ENCODE data around the gene HTR7.
"Not testable (repeated sequence)": the region's sequence is repeated elsewhere in the genome, so short reads cannot be mapped to it uniquely, and the experiment has no call there.

Gene HTR7

DNA sequence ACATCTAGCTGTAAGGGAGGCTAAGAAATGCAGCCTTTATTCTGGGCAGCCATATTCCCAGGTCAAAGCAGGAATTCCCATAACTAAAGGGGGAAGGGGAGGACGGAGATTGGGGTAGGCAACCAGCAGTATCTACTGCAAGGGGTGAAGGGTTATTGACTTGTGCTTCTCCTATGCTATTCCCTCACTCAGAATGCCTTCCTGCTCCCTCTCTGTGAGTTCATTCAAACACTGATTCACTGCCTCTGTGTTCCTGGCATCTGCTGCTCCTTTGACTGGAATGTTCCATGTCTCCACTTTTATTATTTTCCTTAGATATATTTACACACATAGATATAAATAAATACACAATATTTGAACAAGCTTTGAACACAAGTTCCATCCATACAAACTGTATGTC, 11.1 kb downstream of the HTR7 start:
- H3K9me3 ChIP-seq (ENCODE audit: control insufficient read depth, insufficient read depth, low read length): peaks cover 3% of the 10 kb centered on the region; the same call in 1 of the 2 replicates
- H3K4me1 ChIP-seq (ENCODE audit: insufficient read depth, low read length): no peaks in the 10 kb centered on the region
- no peak overlapping the region for H3K9ac ChIP-seq (ENCODE audit: low read depth, low read length)
- H3K36me3 ChIP-seq (ENCODE audit: insufficient read depth, low read length): no peaks in the 10 kb centered on the region

DNA sequence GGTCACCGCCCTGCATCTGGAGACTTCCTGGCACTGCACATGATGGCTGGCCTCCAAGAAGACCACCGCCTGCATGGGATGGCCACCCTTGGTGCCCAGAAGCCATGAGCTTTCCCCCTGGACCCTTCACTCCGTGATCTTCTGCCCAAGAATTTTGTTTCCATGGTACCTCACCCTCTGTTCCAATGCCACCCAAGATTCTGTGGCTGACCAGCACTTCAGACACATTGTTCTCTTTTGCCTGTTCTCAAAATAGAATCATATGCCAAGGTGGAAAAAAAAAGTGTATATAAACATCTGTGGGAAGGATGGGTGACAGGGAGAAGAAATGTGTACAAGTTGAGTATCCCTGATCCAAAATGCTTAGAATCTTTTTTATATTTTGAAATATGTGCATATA, 12.1 kb downstream of the HTR7 start:
- peaks cover 3% of the 10 kb centered on the region; the same call in 1 of the 2 replicates for H3K9me3 ChIP-seq (ENCODE audit: control insufficient read depth, insufficient read depth, low read length)
- H3K9ac ChIP-seq (ENCODE audit: low read depth, low read length): no peak overlapping the region
- no peaks in the 10 kb centered on the region for H3K4me1 ChIP-seq (ENCODE audit: insufficient read depth, low read length)
- no peaks in the 10 kb centered on the region for H3K36me3 ChIP-seq (ENCODE audit: insufficient read depth, low read length)

DNA sequence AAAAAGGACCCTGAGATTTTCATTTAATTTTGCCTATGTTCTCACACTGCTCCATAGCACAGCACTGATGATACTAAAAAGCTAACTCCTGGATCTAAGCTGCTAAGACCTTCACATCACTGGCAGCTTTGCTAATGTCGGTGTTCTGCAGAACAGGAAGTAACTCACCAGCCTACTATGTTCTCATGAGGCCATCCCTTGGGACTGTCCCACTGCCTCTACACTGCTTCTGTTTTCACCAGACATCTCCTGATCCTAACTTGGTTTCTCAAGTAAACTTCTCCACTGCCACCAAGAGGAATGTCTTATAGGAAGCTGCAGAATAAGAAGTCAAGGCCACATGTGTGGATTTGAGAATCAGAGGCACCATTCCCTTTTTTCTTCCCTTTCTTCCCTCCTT, 15.1 kb downstream of the HTR7 start:
- H3K9ac ChIP-seq (ENCODE audit: low read depth, low read length): no peak overlapping the region
- peaks cover 5% of the 10 kb centered on the region; the same call in 1 of the 2 replicates for H3K9me3 ChIP-seq (ENCODE audit: control insufficient read depth, insufficient read depth, low read length)
- no peaks in the 10 kb centered on the region for H3K4me1 ChIP-seq (ENCODE audit: insufficient read depth, low read length)
- no peaks in the 10 kb centered on the region for H3K36me3 ChIP-seq (ENCODE audit: insufficient read depth, low read length)

DNA sequence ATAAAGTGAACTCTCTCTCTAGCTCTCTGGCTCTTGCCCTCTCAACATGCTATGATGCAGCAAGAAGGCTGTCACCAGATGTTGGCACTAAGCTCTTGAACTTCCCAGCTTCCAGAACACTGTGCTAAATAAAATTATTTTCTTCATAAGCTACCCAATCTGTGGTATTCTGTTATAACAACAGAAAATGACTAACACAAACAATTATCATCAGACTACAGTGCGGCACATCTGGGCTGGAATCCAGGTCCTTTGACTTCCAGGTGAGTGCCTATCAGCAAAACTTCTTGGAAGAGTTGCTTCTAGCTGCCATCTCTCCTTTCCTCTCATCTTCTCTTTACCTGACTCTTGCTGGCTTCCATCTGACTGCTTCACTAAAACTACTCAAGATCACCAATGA, 20.4 kb downstream of the HTR7 start:
- H3K36me3 ChIP-seq (ENCODE audit: insufficient read depth, low read length): no peaks in the 10 kb centered on the region
- H3K9me3 ChIP-seq (ENCODE audit: control insufficient read depth, insufficient read depth, low read length): 0 out of 2 replicates have a peak, but pooled peaks cover 2% of the 10 kb centered on the region
- no peaks in the 10 kb centered on the region for H3K4me1 ChIP-seq (ENCODE audit: insufficient read depth, low read length)
- no peak overlapping the region for H3K9ac ChIP-seq (ENCODE audit: low read depth, low read length)

DNA sequence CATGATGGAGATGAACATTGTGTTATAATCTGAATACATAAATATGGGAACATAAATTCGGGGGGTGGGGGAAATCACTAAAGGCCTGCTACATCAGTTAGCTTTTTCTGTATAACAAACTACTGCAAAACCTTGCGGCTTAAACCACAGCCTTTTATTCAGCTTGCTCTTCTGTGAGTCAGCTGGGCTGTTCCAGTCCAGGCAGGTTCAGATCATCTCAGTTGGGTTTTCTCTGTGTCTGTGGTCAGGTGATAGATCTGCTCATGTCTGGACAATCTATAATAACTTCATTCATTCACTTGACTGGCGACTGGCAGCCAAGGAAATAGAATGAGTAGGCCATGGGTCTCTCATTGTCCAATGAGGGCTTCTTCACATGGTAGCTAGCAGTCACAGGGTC, 23.5 kb downstream of the HTR7 start:
- H3K4me1 ChIP-seq (ENCODE audit: insufficient read depth, low read length): no peaks in the 10 kb centered on the region
- H3K36me3 ChIP-seq (ENCODE audit: insufficient read depth, low read length): no peaks in the 10 kb centered on the region
- H3K9me3 ChIP-seq (ENCODE audit: control insufficient read depth, insufficient read depth, low read length): peaks cover 2% of the 10 kb centered on the region; the same call in 1 of the 2 replicates
- no peak overlapping the region for H3K9ac ChIP-seq (ENCODE audit: low read depth, low read length)

DNA sequence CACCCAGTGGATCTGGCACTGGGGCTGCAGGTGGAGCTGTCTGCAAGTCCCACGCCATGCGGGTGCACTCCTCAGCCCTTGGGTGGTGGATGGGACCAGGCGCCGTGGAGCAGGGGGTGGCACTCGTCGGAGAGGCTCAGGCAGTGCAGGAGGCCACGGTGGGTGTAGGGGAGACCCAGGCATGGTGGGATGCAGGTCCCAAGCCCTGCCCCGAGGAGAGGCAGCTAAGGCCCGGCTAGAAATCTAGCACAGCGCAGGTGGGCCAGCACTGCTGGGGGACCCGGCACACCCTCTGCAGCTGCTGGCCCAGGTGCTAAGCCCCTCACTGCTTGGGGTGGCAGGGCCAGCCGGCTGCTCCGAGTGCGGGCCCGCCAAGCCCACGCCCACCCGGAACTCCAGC, 25.7 kb downstream of the HTR7 start:
- Histone ChIP-seq H3K9ac (ENCODE audit: low read depth, low read length) (no peak overlapping the region), H3K36me3 (ENCODE audit: insufficient read depth, low read length) (no peaks in the 10 kb centered on the region), H3K4me1 (ENCODE audit: insufficient read depth, low read length) (no peaks in the 10 kb centered on the region), H3K9me3 (ENCODE audit: control insufficient read depth, insufficient read depth, low read length) (peaks cover 4% of the 10 kb centered on the region)

DNA sequence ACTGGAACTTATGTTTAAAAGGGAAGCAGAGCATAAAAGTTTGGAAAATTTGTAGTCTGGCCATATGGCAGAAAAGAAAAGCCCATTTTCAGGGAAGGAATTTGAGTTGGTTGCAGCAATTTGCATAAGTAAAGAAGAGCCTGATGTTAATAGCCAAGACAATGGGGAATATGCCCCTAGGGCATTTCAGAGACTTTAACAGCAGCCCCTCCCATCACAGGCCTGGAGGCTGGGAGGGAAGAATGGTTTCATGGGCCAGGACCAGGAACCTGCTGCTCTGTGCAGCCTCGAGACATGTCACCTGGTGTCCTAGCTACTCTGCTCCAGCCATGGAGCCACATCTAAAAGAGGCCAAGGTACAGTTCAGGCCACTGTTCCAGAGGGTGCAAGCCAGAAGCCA, 35.3 kb downstream of the HTR7 start:
- Histone ChIP-seq H3K4me1 (ENCODE audit: insufficient read depth, low read length) (no peaks in the 10 kb centered on the region; the same call in 1 of the 2 replicates), H3K9ac (ENCODE audit: low read depth, low read length) (no peak overlapping the region), H3K9me3 (ENCODE audit: control insufficient read depth, insufficient read depth, low read length) (peaks cover 33% of the 10 kb centered on the region), H3K36me3 (ENCODE audit: insufficient read depth, low read length) (peaks cover 3% of the 10 kb centered on the region; the same call in 1 of the 2 replicates)

DNA sequence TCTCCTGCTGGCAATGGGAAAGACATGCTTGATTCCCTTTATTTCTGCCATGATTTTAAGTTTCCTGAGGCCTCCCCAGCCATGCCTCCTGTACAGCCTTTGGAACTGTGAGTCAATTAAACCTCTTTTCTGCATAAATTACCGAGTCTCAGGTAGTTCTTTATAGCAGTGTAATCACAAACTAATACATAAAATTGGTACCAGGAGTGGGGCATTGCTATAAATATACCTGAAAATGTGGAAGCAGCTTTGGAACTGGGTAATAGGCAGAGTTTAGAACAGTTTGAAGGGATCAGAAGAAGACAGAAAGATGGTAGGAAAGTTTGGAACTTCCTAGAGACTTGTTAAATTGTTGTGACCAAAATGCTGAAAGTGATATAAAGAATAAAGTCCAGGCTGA, 36.0 kb downstream of the HTR7 start:
- peaks cover 31% of the 10 kb centered on the region for H3K9me3 ChIP-seq (ENCODE audit: control insufficient read depth, insufficient read depth, low read length)
- not testable (repeated sequence) for H3K9ac ChIP-seq (ENCODE audit: low read depth, low read length); H3K4me1 ChIP-seq (ENCODE audit: insufficient read depth, low read length); H3K36me3 ChIP-seq (ENCODE audit: insufficient read depth, low read length)

DNA sequence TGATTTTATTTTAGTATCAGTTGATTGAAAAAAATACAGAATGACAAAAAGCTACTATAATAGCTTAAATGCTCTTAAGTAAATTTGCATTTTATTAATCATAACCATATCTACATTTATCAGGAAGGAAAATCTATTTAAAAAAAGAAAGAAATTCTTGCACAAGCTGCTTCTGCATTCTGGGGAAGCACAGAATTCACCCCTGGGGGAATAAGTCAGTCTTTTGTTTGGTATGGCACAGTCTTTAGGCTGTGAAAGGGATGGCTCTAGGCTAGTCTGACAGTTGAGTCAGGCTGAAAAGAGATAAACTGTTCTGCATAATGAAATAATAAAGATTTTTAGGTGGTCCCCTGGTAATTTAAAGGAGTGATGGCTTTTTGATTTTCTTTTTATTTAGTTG, 37.9 kb downstream of the HTR7 start:
- no peak overlapping the region for H3K9ac ChIP-seq (ENCODE audit: low read depth, low read length)
- peaks cover 22% of the 10 kb centered on the region; the same call in 1 of the 2 replicates for H3K9me3 ChIP-seq (ENCODE audit: control insufficient read depth, insufficient read depth, low read length)
- peaks cover 5% of the 10 kb centered on the region; the same call in 1 of the 2 replicates for H3K36me3 ChIP-seq (ENCODE audit: insufficient read depth, low read length)
- H3K4me1 ChIP-seq (ENCODE audit: insufficient read depth, low read length): no peaks in the 10 kb centered on the region; the same call in 1 of the 2 replicates

DNA sequence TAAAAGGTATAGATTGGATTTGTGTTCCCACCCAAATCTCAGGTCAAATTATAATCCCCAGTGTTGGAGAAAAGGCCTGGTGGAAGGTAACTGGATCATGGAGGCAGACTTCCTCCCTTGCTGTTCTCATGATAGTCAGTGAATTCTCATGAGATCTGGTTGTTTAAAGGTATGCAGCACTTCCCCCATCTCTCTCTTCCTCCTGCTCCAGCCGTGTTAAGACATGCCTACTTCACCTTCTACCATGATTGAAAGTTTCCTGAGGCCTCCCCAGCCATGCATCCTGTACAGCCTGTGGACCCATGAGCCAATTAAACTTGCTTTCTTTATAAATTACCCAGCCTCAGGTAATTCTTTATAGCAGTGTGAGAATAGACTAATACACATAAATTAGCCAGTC, 39.1 kb downstream of the HTR7 start:
- Histone ChIP-seq H3K4me1 (ENCODE audit: insufficient read depth, low read length) (no peaks in the 10 kb centered on the region; the same call in 1 of the 2 replicates), H3K9me3 (ENCODE audit: control insufficient read depth, insufficient read depth, low read length) (peaks cover 23% of the 10 kb centered on the region), H3K36me3 (ENCODE audit: insufficient read depth, low read length) (peaks cover 9% of the 10 kb centered on the region; the same call in 1 of the 2 replicates), H3K9ac (ENCODE audit: low read depth, low read length) (no peak overlapping the region)

DNA sequence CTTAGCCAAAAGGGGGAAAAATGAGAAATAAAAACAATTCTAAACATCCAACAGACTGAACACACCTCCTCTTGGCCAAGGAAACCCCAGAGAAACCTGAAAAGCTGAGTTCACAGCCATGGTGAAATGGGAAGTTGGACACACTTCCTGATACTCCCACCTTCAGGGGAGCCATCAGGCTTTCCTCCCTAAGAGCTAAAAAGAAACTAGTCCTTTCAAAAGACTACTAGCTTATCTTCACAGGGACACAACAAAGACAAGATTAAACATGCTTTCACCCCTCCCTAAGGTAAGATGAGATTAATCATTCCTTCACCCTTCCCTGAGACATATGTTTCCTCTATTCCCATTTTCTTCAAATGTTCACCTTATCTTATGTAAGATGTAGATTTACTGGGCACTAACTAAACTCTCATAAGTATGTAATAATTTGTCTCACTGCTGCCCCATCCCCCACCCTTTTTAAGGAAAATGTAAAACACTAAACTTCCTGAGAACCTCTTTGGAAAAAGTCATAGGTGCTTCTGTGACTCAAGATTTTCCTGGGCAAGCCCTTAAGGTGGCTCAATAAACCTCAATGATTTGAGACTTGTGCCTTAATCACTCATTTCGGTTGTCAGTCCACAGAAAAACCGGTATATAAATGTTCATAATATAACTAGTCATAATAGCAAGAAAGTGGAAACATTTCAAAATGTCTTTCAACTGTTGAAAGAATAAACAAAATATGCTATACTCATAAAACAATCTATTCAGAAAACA, 40.5 kb downstream of the HTR7 start:
- Histone ChIP-seq H3K36me3 (ENCODE audit: insufficient read depth, low read length) (peaks cover 9% of the 10 kb centered on the region), H3K9me3 (ENCODE audit: control insufficient read depth, insufficient read depth, low read length) (peaks cover 15% of the 10 kb centered on the region), H3K9ac (ENCODE audit: low read depth, low read length) (no peak overlapping the region), H3K4me1 (ENCODE audit: insufficient read depth, low read length) (no peaks in the 10 kb centered on the region; the same call in 1 of the 2 replicates)

DNA sequence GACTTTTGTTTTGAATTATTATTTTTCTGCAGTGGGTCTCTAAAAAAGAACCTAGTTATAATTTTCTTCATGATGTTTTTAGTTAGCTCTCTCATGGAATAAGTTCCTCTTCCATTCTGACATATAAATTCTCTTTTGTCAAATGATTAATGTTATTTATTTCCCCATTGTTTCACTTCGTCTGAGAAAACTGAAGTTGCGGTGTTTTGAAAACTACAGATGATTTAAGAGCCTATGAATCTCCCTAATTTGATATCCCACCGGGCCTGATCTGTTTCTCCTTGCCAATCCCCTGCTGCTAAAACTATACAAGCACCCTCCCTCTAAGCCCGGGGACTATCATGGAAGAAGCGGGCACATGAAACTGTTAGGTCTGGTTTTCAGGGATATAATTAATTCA, 41.4 kb downstream of the HTR7 start:
- Histone ChIP-seq H3K4me1 (ENCODE audit: insufficient read depth, low read length) (no peaks in the 10 kb centered on the region; the same call in 1 of the 2 replicates), H3K9me3 (ENCODE audit: control insufficient read depth, insufficient read depth, low read length) (peaks cover 15% of the 10 kb centered on the region), H3K9ac (ENCODE audit: low read depth, low read length) (no peak overlapping the region), H3K36me3 (ENCODE audit: insufficient read depth, low read length) (peaks cover 9% of the 10 kb centered on the region)

DNA sequence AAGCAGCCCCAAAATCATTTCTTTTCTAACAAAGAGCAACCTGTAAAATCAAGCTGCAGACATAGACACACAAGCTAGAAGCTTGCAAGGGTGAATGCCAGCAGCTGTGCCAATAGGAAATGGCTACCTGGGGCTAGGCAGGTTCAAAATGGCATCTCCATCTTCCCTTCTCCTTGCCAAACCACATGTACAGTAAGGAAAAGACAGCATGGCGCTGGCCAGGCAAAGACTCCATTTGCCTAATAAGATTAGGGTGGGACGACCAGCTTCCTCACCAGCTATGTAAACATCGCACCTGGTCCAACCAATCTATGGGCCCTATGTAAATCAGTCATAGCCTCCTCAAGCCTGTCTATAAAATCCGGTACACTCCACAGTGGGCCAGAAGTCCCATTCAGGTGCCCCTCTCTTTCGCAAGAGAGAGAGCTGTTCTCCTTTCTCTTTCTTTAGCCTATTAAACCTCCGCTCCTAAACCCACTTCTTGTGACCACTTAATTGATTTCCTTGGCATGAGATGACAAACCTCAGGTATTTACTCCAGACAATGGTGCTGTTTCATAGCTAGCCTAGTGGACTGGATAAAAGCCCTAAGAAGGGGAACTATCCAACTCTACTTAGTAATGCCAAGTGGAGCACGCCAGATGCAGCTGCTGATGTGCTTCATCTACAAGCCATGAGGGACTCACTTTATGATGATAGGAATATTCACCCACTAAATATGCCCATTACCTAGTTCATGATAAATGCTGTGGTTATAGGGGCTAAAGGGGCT, 44.1 kb downstream of the HTR7 start:
- Histone ChIP-seq H3K36me3 (ENCODE audit: insufficient read depth, low read length) (peaks cover 6% of the 10 kb centered on the region; the same call in 1 of the 2 replicates), H3K4me1 (ENCODE audit: insufficient read depth, low read length) (no peaks in the 10 kb centered on the region), H3K9me3 (ENCODE audit: control insufficient read depth, insufficient read depth, low read length) (peaks cover 12% of the 10 kb centered on the region), H3K9ac (ENCODE audit: low read depth, low read length) (no peak overlapping the region)

DNA sequence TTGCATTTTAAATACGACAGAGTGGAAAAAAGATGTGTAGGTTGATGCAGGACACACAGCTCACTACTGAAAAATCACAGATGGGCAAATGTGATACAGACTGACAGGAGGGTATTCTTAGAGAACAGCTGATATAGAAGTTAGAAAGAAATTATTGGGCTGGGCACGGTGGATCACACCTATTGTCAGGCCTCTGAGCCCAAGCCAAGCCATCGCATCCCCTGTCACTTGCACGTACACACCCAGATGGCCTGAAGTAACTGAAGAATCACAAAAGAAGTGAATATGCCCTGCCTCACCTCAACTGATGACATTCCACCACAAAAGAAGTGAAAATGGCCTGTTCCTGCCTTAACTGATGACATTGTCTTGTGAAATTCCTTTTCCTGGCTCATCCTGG, 50.7 kb downstream of the HTR7 start:
- H3K9ac ChIP-seq (ENCODE audit: low read depth, low read length); H3K4me1 ChIP-seq (ENCODE audit: insufficient read depth, low read length): not testable (repeated sequence)

DNA sequence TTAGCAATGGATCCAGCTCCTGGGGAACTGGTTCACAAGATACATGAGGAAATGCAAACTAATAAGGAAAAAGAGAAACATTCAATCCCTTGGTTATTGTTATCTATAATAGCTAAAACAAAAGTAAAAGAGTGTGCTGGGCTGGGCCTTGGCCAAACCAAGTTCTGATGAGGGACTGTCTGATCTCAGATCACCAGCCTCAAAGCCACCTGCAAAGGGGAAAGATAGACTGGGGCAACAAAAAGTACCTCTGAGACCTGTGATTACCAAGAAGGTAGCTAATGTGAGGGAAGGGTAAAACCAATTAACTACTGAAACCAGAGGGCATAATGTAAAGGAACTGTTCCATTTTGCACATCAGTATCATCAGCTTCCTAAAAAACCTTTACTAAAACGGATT, 51.2 kb downstream of the HTR7 start:
- H3K9me3 ChIP-seq (ENCODE audit: control insufficient read depth, insufficient read depth, low read length): peaks cover 8% of the 10 kb centered on the region
- H3K4me1 ChIP-seq (ENCODE audit: insufficient read depth, low read length): 0 out of 2 replicates have a peak, but pooled peaks cover 3% of the 10 kb centered on the region
- no peak overlapping the region for H3K9ac ChIP-seq (ENCODE audit: low read depth, low read length)
- H3K36me3 ChIP-seq (ENCODE audit: insufficient read depth, low read length): peaks cover under 1% of the 10 kb centered on the region; the same call in 1 of the 2 replicates

More for the DNA sequence above, 50.7 kb downstream of the HTR7 start:
- H3K9me3 ChIP-seq (ENCODE audit: control insufficient read depth, insufficient read depth, low read length); H3K36me3 ChIP-seq (ENCODE audit: insufficient read depth, low read length): not testable (repeated sequence)

Measured in ES-I3 (cell line).